ENCODE data around the gene TBC1D2.

- TF ChIP-seq POLR2AphosphoS5 (IDR thresholded peaks at IDR 0.05; ENCODE audit: borderline replicate concordance, low read depth, low read length) (no peak), EZH2 (IDR thresholded peaks at IDR 0.05) (no peak)
These were observed 8.3 kb upstream of the TBC1D2 start for GRCh38 chr9:98263482-98264357.

Data from SK-N-MC (cell line).